ENCODE results near the gene RPS6KA3.

GRCh38 chrX:20204351-20204750 lies 62.4 kb downstream of the RPS6KA3 start:
- TF ChIP-seq ZFP30 (CRISPR knock-in tag; IDR thresholded peaks at IDR 0.05) (no peak), TSHZ2 (CRISPR knock-in tag; IDR thresholded peaks at IDR 0.05) (no peak), CSDC2 (CRISPR knock-in tag; IDR thresholded peaks at IDR 0.05) (no peak), CREB5 (CRISPR knock-in tag; IDR thresholded peaks at IDR 0.05; ENCODE audit: low read depth) (no peak), PATZ1 (CRISPR knock-in tag; IDR thresholded peaks at IDR 0.05; ENCODE audit: borderline replicate concordance) (no peak), TOX (CRISPR knock-in tag; IDR thresholded peaks at IDR 0.05; ENCODE audit: borderline replicate concordance) (no peak), POU6F1 (CRISPR knock-in tag; IDR thresholded peaks at IDR 0.05; ENCODE audit: borderline replicate concordance, low read depth) (no peak), ZNF8 (CRISPR knock-in tag; IDR thresholded peaks at IDR 0.05) (no peak), ZC3H10 (CRISPR knock-in tag; IDR thresholded peaks at IDR 0.05) (no peak), OSR1 (CRISPR knock-in tag; IDR thresholded peaks at IDR 0.05) (no peak), RARB (CRISPR knock-in tag; IDR thresholded peaks at IDR 0.05) (no peak), PPARA (CRISPR knock-in tag; IDR thresholded peaks at IDR 0.05; ENCODE audit: borderline replicate concordance) (no peak), TCF4 (CRISPR knock-in tag; IDR thresholded peaks at IDR 0.05; ENCODE audit: borderline replicate concordance) (no peak)
